Large intestine (tissue), 3 donors: ENCODE results near the gene DDA1. TPM values are rescaled to one million over a fixed set of nuclear protein-coding genes. Genes with fewer than 3 reads are reported as not detected.
"Not testable (repeated sequence)": the region's sequence is repeated elsewhere in the genome, so short reads cannot be mapped to it uniquely, and the experiment has no call there.

Experiments
- DNase-seq, 2 donors: peaks; one replicate each; pipeline versions ENCODE4 v3.0.0 to v3.0.0-alpha.2; 2013
- H3K27ac ChIP-seq: one replicate; pipeline ENCODE4 v1.5.1; 2013; ENCODE audit warnings: low read length
- H3K27me3 ChIP-seq: 2 replicates; pipeline ENCODE4 v1.6.1; 2013; ENCODE audit warnings: low read length; ENCODE audit not compliant: control insufficient read depth, insufficient read depth
- H3K36me3 ChIP-seq: 2 replicates; pipeline ENCODE4 v1.6.1; 2013; ENCODE audit warnings: low read length; ENCODE audit not compliant: control insufficient read depth, insufficient read depth
- H3K4me1 ChIP-seq: one replicate; pipeline ENCODE4 v1.6.1; 2013; ENCODE audit warnings: low read length; ENCODE audit not compliant: control insufficient read depth, insufficient read depth
- H3K4me3 ChIP-seq: one replicate; pipeline ENCODE4 v1.5.1; 2013; ENCODE audit warnings: low read length
- H3K9me3 ChIP-seq: one replicate; pipeline ENCODE4 v1.6.1; 2013; ENCODE audit warnings: mild to moderate bottlenecking, low read depth, low read length, moderate library complexity; ENCODE audit not compliant: control insufficient read depth
- WGBS: methylation state at CpG from one replicate; pipeline ENCODE4 v1.1.5; 2013; ENCODE audit warnings: low lambda C conversion rate; ENCODE audit not compliant: insufficient coverage; 5-methylcytosine and 5-hydroxymethylcytosine counted together
- polyA plus RNA-seq: library from polyadenylated mRNA; unstranded; fragments of 120-200 nt; gene quantifications from one replicate; pipeline ENCODE4 v1.2.1, GENCODE V29; 2013

The DDA1 gene
- polyA plus RNA-seq, 1 donor: 32.8 TPM

DNA sequence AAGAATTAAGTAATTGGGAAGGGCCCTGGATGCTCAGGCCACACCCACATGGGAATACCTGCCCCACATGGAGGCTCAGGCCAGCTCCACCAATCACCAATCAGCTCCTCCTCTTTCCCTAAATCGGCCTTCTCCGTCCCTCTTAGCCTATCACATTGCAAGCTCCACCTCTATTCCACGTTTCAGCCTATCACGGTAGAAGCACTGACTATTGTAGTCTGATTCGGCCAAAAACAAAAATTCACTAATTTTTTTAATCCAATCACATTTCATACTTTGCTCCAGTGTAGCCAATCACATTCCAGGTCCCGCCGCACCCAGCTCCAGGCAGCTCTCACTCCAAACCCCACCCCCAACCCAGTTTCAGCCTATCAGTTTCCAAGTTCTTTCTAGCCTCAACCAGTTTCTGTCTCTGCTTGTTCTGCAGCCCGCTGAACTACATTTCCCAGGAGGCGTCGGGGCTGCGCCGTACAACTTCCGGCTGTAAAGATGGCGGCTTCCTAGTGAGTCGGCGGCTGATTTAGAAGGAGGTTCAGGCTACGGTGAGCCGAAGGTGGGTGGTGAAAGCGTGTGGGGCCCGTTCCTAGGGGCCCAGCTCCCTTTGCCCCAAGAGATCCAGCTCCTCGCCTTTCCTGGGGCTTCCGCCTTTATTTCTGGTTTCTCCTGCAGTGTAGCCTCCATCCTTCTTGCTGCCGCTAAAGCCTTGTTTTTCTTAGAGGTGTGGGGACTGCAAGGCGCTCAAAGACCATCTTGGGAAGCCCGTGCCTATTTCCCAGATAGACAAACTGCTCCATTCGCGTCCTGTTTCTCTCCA, 42.2 kb upstream of the DDA1 start, which contains the start of gene BABAM1:
Gene BABAM1 (plus strand): TSS at position 469 of the 814 bp plus-strand sequence. CDS start 1,364 bp downstream, outside the sequence.
- peak within 1 kb of the TSS; percentile 35 for H3K27ac ChIP-seq
- no peaks in the 10 kb centered on the region for H3K9me3 ChIP-seq
- H3K4me3 ChIP-seq: peak within 1 kb of the TSS; percentile 78
- peaks cover 16% of the 10 kb centered on the region for H3K36me3 ChIP-seq
- peak; percentile 97 to 98 for DNase-seq
- WGBS: 0% methylated on average over 2 of the region's 27 CpGs
- no peaks in the 10 kb centered on the region for H3K27me3 ChIP-seq
- peaks cover 6% of the 10 kb centered on the region for H3K4me1 ChIP-seq

DNA sequence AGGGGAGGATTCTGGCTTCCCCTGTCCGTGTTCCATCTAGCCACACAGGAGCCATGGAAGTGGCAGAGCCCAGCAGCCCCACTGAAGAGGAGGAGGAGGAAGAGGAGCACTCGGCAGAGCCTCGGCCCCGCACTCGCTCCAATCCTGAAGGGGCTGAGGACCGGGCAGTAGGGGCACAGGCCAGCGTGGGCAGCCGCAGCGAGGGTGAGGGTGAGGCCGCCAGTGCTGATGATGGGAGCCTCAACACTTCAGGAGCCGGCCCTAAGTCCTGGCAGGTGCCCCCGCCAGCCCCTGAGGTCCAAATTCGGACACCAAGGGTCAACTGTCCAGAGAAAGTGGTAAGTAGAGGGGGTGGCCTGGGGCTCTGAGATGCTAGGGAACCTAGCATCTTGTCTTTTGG, 40.6 kb upstream of the DDA1 start:
- Histone ChIP-seq H3K4me3 (no peak overlapping the region), H3K4me1 (peaks cover 6% of the 10 kb centered on the region), H3K27ac (no peak overlapping the region), H3K9me3 (no peaks in the 10 kb centered on the region), H3K27me3 (no peaks in the 10 kb centered on the region), H3K36me3 (peaks cover 23% of the 10 kb centered on the region)
- no peak for DNase-seq
- no CpG with 5 or more reads among the region's 13 CpGs for WGBS

DNA sequence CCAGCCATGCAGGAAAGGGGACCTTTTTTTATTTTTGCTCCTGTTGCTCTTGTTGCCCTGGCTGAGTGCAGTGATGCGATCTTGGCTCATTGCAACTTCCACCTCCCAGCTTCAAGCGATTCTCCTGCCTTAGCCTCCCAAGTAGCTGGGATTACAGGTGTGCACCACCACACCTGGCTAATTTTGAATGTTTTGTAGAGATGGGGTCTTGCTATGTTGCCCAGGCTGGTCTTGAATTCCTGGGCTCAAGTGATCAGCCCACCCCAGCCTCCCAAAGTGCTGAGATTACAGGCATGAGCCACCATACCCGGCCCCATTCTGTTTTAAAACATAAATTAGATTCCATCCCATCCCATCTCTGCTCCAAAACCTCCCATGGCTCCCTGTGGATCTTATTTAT, 34.5 kb upstream of the DDA1 start:
- not testable (repeated sequence) for H3K4me1 ChIP-seq, H3K27me3 ChIP-seq, H3K4me3 ChIP-seq, H3K27ac ChIP-seq, DNase-seq, H3K9me3 ChIP-seq
- H3K36me3 ChIP-seq: peaks cover 63% of the 10 kb centered on the region
- no CpG with 5 or more reads among the region's 3 CpGs for WGBS

DNA sequence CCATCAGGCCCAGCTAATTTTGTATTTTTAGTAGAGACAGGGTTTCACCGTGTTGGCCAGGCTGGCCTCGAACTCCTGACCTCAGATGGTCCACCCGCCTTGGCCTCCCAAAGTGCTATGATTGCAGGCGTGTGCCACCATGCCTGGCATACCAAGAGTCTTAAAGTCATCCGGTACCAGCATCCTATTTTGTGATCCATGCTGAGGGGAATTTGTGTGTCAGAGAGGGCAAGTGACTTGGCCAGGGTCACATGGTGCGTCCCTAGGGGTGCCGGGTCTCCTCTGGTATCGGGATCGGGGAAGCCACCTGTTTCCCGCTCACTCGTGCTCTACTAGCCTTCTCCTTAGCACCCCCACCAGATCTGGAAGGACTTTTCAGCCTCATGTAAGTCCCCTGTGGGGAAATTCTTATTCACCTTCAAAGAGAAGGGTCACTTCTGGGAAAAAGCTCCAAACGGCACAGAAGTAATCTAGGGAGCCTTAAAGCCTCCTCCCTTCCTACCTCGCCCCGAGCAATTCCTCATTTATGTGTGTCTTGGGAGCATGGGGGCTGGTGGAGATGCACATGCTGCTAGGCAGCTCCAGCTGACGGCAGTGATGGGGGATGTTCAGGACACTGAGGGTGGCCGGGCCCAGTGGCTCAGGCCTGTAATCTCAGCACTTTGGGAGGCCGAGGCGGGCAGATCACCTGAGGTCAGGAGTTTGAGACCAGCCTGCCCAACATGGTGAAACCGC, 33.8 kb upstream of the DDA1 start:
- Histone ChIP-seq H3K36me3 (peaks cover 60% of the 10 kb centered on the region), H3K4me3 (no peak overlapping the region), H3K27me3 (no peaks in the 10 kb centered on the region), H3K4me1 (no peaks in the 10 kb centered on the region), H3K9me3 (no peaks in the 10 kb centered on the region), H3K27ac (no peak overlapping the region)
- no CpG with 5 or more reads among the region's 19 CpGs for WGBS
- DNase-seq: no peak

DNA sequence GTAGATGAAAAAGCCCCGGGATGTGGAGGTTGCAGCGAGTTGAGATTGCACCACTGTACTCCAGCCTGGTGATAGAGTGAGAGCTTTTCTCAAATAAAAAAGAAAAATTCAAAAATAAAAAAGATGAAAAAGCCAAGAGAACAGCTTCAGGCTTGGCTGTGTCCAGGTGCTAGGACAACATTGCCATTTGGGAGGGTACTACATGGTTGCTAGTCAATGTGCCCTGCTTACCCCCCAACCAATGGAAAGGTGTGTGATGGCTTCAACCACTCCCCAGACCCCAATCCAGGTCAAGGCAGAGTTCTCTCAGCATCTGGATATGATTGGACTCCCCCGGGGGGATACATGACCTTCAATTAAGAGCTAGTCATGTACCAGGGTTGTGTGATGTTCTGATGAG, 29.9 kb upstream of the DDA1 start:
- WGBS: no CpG with 5 or more reads among the region's 3 CpGs
- DNase-seq: no peak
- peaks cover 10% of the 10 kb centered on the region for H3K4me1 ChIP-seq
- no peak overlapping the region for H3K27ac ChIP-seq
- H3K9me3 ChIP-seq: peaks cover 10% of the 10 kb centered on the region
- H3K36me3 ChIP-seq: peaks cover 39% of the 10 kb centered on the region
- peaks cover 17% of the 10 kb centered on the region for H3K27me3 ChIP-seq
- no peak overlapping the region for H3K4me3 ChIP-seq

DNA sequence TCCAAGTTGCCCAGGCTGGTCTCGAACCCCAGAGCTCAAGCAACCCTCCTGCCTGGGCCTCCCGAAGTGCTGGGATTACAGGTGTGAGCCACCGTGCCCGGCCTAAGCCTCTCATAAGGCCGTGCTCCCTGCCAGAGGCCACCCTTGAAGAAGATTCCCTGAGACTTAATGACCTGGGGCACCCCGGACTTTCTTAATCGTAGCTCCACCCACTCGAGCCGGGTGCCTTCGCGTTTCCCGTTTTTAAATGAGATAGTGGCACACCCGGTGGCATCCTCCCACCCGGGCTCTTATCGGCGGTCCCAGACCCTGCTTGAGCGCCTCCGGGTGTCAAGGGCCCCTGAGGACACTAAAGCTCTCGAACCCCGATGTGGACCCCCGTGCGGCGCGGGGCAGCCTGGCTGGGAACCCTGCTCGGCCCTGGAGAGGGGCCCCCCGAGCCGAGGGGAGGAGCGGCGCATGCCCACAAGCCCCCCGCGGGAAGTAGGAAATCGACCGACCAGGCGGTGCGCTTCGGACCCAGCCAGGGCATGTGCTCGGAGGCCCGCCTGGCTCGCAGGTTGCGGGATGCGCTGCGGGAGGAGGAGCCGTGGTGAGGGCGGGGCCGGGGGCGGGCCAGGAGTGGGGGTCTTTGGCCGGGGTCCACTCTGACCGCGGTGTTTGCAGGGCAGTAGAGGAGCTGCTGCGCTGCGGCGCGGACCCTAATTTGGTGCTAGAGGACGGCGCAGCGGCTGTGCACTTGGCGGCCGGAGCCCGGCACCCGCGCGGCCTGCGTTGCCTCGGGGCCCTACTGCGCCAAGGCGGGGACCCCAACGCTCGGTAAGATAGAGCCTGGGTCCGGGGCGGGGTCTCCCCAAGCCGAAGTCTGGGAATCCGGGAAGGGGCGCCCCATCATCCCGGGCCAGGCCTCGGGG, 27.7 kb upstream of the DDA1 start, which contains the start of gene ANKLE1:
Gene ANKLE1 (plus strand): TSS at position 511 of the 914 bp plus-strand sequence. CDS start 20 bp downstream, at position 531.
- WGBS: no CpG with 5 or more reads among the region's 75 CpGs
- H3K27me3 ChIP-seq: peaks cover 17% of the 10 kb centered on the region
- peak in 1 of 2 donors; percentile 30 for DNase-seq
- peaks cover 10% of the 10 kb centered on the region for H3K4me1 ChIP-seq
- H3K27ac ChIP-seq: no peak within 1 kb of the TSS
- H3K9me3 ChIP-seq: peaks cover 10% of the 10 kb centered on the region
- H3K4me3 ChIP-seq: peak within 1 kb of the TSS; percentile 13
- peaks cover 19% of the 10 kb centered on the region for H3K36me3 ChIP-seq

DNA sequence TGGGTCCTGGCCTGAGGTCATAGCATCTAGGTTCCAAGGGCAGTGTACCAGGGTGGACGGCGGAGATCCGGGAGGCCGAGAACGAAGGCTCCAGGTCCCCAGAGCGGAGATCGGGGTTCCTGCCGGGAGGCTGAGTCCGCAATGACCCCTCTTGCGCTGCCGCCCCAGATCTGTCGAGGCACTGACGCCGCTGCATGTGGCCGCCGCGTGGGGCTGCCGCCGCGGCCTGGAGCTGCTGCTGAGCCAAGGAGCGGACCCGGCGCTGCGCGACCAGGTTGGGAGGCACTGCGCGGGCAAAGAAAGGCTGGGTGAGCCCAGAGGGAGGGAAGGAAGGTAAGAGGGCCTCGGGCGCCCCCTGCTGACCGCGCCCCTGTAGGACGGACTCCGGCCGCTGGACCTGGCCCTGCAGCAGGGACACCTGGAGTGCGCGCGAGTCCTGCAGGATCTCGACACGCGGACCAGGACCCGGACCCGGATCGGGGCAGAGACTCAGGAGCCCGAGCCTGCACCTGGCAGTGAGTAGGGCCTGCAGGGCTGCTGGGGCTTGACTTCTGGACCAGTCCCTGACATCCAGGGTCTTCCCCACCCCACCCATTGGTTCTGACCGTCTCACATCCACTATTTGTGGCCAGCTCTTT, 26.8 kb upstream of the DDA1 start:
- H3K9me3 ChIP-seq: peaks cover 10% of the 10 kb centered on the region
- peak; percentile 72 to 80 for DNase-seq
- H3K27me3 ChIP-seq: peaks cover 17% of the 10 kb centered on the region
- no peak overlapping the region for H3K27ac ChIP-seq
- H3K4me3 ChIP-seq: no peak overlapping the region
- H3K4me1 ChIP-seq: peaks cover 10% of the 10 kb centered on the region
- peaks cover 12% of the 10 kb centered on the region for H3K36me3 ChIP-seq
- no CpG with 5 or more reads among the region's 45 CpGs for WGBS

DNA sequence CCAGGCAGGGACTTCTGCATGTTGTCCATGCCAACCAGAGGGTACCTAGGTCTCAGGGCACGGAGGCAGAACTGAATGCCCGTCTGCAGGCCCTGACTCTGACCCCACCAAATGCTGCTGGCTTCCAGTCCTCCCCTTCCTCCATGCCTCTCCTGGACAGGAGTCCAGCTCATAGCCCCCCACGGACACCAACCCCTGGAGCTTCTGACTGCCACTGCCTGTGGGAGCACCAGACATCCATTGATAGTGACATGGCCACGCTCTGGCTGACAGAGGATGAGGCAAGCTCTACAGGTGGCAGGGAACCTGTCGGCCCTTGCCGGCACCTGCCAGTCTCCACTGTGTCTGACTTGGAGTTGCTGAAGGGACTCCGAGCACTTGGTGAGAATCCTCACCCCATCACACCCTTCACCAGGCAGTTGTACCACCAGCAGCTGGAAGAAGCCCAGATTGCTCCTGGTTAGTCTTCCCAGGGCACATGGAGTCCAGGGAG, 25.8 kb upstream of the DDA1 start:
- H3K27me3 ChIP-seq: peaks cover 17% of the 10 kb centered on the region
- no CpG with 5 or more reads among the region's 7 CpGs for WGBS

DNA sequence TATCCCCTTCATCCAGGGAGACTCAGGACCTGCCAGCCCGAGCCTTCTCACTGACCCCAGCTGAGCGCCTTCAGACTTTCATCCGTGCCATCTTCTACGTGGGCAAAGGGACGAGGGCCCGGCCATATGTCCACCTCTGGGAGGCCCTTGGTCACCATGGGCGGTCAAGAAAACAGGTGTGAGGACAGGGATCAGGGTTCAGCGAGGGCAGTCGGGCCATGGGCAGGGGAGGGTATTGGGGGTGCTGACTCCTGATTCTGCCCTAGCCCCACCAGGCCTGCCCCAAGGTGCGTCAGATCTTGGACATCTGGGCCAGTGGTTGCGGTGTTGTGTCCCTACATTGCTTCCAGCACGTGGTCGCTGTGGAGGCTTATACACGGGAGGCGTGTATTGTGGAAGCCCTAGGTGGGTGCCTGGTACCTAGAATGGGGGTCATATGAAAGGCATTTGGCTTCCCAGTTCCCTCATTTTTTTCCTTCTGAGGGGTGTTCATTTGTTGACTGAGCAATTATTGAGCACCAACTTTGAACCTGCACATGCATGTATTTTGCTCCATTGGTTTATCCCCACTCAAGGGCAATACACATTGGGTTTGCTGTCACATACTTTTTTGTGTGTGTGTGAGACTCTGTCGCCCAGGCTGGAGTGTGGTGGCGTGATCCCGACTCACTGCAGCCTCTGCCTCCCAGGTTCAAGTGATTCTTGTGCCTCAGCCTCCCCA, 23.8 kb upstream of the DDA1 start:
- Histone ChIP-seq H3K4me1 (peaks cover 12% of the 10 kb centered on the region), H3K36me3 (no peaks in the 10 kb centered on the region), H3K27ac (no peak overlapping the region), H3K27me3 (peaks cover 17% of the 10 kb centered on the region), H3K4me3 (no peak overlapping the region), H3K9me3 (peaks cover 10% of the 10 kb centered on the region)
- WGBS: 100% methylated on average over 1 of the region's 18 CpGs
- no peak for DNase-seq

More for the DNA sequence above, 25.8 kb upstream of the DDA1 start:
- H3K36me3 ChIP-seq: peaks cover 12% of the 10 kb centered on the region
- no peak overlapping the region for H3K4me3 ChIP-seq
- H3K9me3 ChIP-seq: peaks cover 10% of the 10 kb centered on the region
- H3K4me1 ChIP-seq: peaks cover 10% of the 10 kb centered on the region
- H3K27ac ChIP-seq: no peak overlapping the region
- DNase-seq: no peak
